GM23338 (cell line): ENCODE measurements around the gene DTX4. TPM values are rescaled to one million over a fixed set of nuclear protein-coding genes. Genes with fewer than 3 reads are reported as not detected.

Source experiments
- ATAC-seq: fragments of 200-7000 bp; cut with Tn5 transposase; 3 replicates; pipeline ENCODE4 v1.9.1; 2020
- DNase-seq: peaks from one replicate; pipeline ENCODE4 v3.0.0-alpha.2; 2015; ENCODE audit warnings: low spot score
- H2AFZ ChIP-seq: fragments of 200-600 bp; sonication (generic); 2 replicates; pipeline ENCODE4 v1.8.0; 2016; ENCODE audit warnings: antibody characterized with exemption, mild to moderate bottlenecking, moderate library complexity
- H3F3A ChIP-seq: fragments of 200-600 bp; sonication (generic); replicated peaks from 2 replicates; pipeline ENCODE4 v1.8.0; 2017; ENCODE audit warnings: antibody characterized with exemption, mixed run types, low read depth
- H3K27ac ChIP-seq: fragments of 200-600 bp; sonication (generic); 2 replicates; pipeline ENCODE4 v1.6.1; 2016; ENCODE audit warnings: low read depth
- H3K27me3 ChIP-seq: fragments of 200-600 bp; sonication (generic); 2 replicates; pipeline ENCODE4 v1.8.0; 2016; ENCODE audit warnings: mild to moderate bottlenecking, mixed run types, moderate library complexity; ENCODE audit not compliant: insufficient read depth
- H3K36me3 ChIP-seq: fragments of 200-600 bp; sonication (generic); 2 replicates; pipeline ENCODE4 v1.8.0; 2016; ENCODE audit warnings: mild to moderate bottlenecking; ENCODE audit not compliant: insufficient read depth
- H3K4me1 ChIP-seq: fragments of 200-600 bp; sonication (generic); 2 replicates; pipeline ENCODE4 v1.8.0; 2016; ENCODE audit warnings: mild to moderate bottlenecking, moderate library complexity; ENCODE audit not compliant: insufficient read depth
- H3K4me2 ChIP-seq: fragments of 200-600 bp; sonication (generic); 2 replicates; pipeline ENCODE4 v1.7.1; 2017; ENCODE audit warnings: mixed run types
- H3K4me3 ChIP-seq: fragments of 200-600 bp; sonication (generic); 2 replicates; pipeline ENCODE4 v1.6.1; 2016; ENCODE audit warnings: mixed run types
- H3K79me2 ChIP-seq: fragments of 200-600 bp; sonication (generic); replicated peaks from 2 replicates; pipeline ENCODE4 v1.8.0; 2017; ENCODE audit warnings: mild to moderate bottlenecking; ENCODE audit not compliant: insufficient read depth
- H3K9me2 ChIP-seq: fragments of 200-600 bp; sonication (generic); 2 replicates; pipeline ENCODE4 v1.8.0; 2017; ENCODE audit not compliant: insufficient read depth
- H4K20me1 ChIP-seq: fragments of 200-600 bp; sonication (generic); replicated peaks from 2 replicates; pipeline ENCODE4 v1.8.0; 2017; ENCODE audit warnings: mild to moderate bottlenecking; ENCODE audit not compliant: insufficient read depth
- H3K27ac Mint-ChIP-seq: 2 replicates; pipeline ENCODE4 v1.8.0; 2020; ENCODE audit warnings: inconsistent platforms, mild to moderate bottlenecking, moderate library complexity, mixed read lengths
- H3K27me3 Mint-ChIP-seq: 3 replicates; pipeline ENCODE4 v1.8.0; 2022; ENCODE audit warnings: low read depth, mild to moderate bottlenecking, moderate library complexity, mixed read lengths, inconsistent platforms; ENCODE audit not compliant: insufficient read depth, poor library complexity
- H3K36me3 Mint-ChIP-seq: 3 replicates; pipeline ENCODE4 v1.8.0; 2021; ENCODE audit warnings: low read depth, mild to moderate bottlenecking, inconsistent platforms, moderate library complexity, mixed read lengths
- H3K4me1 Mint-ChIP-seq: 3 replicates; pipeline ENCODE4 v1.8.0; 2020; ENCODE audit warnings: mild to moderate bottlenecking, inconsistent platforms, mixed read lengths
- H3K4me3 Mint-ChIP-seq: 3 replicates; pipeline ENCODE4 v1.8.0; 2021; ENCODE audit warnings: moderate library complexity, mild to moderate bottlenecking, inconsistent platforms, mixed read lengths
- H3K9me3 Mint-ChIP-seq: 3 replicates; pipeline ENCODE4 v1.8.0; 2020; ENCODE audit warnings: moderate library complexity, mild to moderate bottlenecking, inconsistent platforms, mixed read lengths
- ETS1 ChIP-seq: IDR thresholded peaks from 2 replicates; pipeline ENCODE4 v1.6.1; 2016; ENCODE audit warnings: antibody characterized with exemption
- EZH2 ChIP-seq: fragments of 200-600 bp; sonication (generic); IDR thresholded peaks from one replicate; pipeline ENCODE4 v1.8.0; 2017; ENCODE audit warnings: antibody characterized with exemption, mild to moderate bottlenecking, low read depth; ENCODE audit not compliant: unreplicated experiment
- EZH2phosphoT487 ChIP-seq: fragments of 200-600 bp; sonication (generic); IDR thresholded peaks from one replicate; pipeline ENCODE4 v1.8.1; 2018; ENCODE audit warnings: antibody characterized with exemption; ENCODE audit not compliant: unreplicated experiment
- JUNB ChIP-seq: IDR thresholded peaks from one replicate; pipeline ENCODE4 v1.6.1; 2016; ENCODE audit warnings: antibody characterized with exemption; ENCODE audit not compliant: unreplicated experiment
- NANOG ChIP-seq: IDR thresholded peaks from 2 replicates; pipeline ENCODE4 v1.6.1; 2016; ENCODE audit warnings: antibody characterized with exemption, borderline replicate concordance
- ZNF114 ChIP-seq: fragments of 250-450 bp; sonication (Bioruptor Pico); IDR thresholded peaks from 2 replicates; pipeline ENCODE4 v1.5.0; 2020; ENCODE audit warnings: mild to moderate bottlenecking, moderate library complexity
- ZNF331 ChIP-seq: fragments of 250-450 bp; sonication (Bioruptor Pico); IDR thresholded peaks from 2 replicates; pipeline ENCODE4 v1.5.0; 2020; ENCODE audit warnings: low read depth, mild to moderate bottlenecking, moderate library complexity
- ZNF462 ChIP-seq: fragments of 250-450 bp; sonication (Bioruptor Pico); IDR thresholded peaks from 2 replicates; pipeline ENCODE4 v1.5.0; 2020; ENCODE audit warnings: mild to moderate bottlenecking, moderate library complexity
- polyA plus RNA-seq: library from polyadenylated mRNA; unstranded; fragments of >200 nt; fragmentation: Nextera tagmentation; extraction: Ambion mirVana; gene quantifications from 2 replicates; pipeline ENCODE4 v1.2.1, GENCODE V29; 2016
- total RNA-seq: library from RNA; depleted of rRNA; stranded (reverse); fragments of >200 nt; shearing (Covaris generic); gene quantifications from 2 replicates; pipeline ENCODE4 v1.2.3, GENCODE V29; 2014
- TF ChIP-seq, protein P1 (sequence below): IDR thresholded peaks from one replicate; pipeline ENCODE4 v1.6.1; 2018; ENCODE audit warnings: antibody characterized with exemption; ENCODE audit not compliant: unreplicated experiment
- TF ChIP-seq, protein P2 (sequence below), 2 experiments: fragments of 200-600 bp in 1 of 2; sonication (generic) in 1 of 2; conservative IDR thresholded peaks; 2 replicates each; pipeline versions ENCODE4 v1.5.1 to v1.6.1; 2016 to 2017; ENCODE audit warnings: antibody characterized with exemption in 2 of 2, low read depth in 2 of 2, mild to moderate bottlenecking in 2 of 2, moderate library complexity in 1 of 2

DTX4 gene
- total and polyA plus RNA-seq, 2 experiments from 2014 or later, result 4.2 to 14.7 TPM

DNA sequence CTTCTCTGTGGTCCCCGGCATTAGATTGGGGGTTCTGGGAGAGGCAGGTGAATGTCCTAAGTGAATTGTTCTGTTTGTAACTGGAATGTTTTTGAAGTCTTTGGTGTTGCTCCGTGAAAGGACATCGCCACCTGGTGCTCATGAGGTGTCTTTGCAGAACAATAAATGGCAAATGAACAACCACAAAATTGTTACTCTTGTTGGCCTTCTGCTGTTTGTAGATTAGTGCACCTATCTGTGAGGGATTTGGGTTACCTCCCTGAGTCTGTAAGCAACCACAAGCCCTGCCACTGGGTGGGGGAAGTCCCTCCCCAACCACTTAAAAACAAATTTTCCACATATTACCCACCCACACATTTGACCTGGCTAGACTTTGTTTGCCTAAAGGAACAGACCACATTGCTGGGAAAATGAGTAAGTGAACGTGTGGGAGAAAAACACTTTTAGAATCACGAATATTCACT lies 36.1 kb downstream of the DTX4 start (continued):
- no peak for TF ChIP-seq ZNF462 (CRISPR knock-in tag)

DNA sequence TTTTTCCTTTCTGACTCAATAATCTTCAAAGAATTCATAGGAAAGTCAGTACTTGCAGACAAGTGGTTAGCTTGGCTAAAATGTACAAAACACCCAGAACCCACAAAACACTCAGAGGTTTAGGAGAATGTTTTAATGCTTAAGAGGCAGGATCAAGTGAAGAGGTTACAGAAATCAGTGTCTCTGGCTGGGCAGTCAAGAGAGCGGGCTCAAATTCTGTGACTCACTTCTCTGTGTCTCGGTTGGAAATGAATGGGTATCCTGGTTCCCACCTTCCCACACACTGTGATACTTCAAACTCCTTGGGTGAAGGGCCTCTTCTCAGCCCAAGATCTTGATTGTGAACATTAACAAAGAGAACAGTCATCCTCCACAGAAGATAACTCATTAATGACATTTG lies 37.0 kb downstream of the DTX4 start:
- H3K36me3 ChIP-seq, result no peaks in the 10 kb centered on the region
- Mint-ChIP-seq H3K27ac (no peak overlapping the region), H3K4me1 (peaks cover 6% of the 10 kb centered on the region; the same call in 2 of the 3 replicates), H3K36me3 (peaks cover 28% of the 10 kb centered on the region), H3K9me3 (no peaks in the 10 kb centered on the region; the same call in 1 of the 3 replicates), H3K27me3 (peaks cover 13% of the 10 kb centered on the region), H3K4me3 (no peak overlapping the region)
- H3K4me2 ChIP-seq, result no peak overlapping the region
- H4K20me1 ChIP-seq, result no peaks in the 10 kb centered on the region; the same call in 1 of the 2 replicates
- no peaks in the 10 kb centered on the region for H3F3A ChIP-seq
- H3K27me3 ChIP-seq, result no peaks in the 10 kb centered on the region
- H3K4me3 ChIP-seq, result no peak overlapping the region
- DNase-seq (no peak), ATAC-seq (no peak)
- H3K4me1 ChIP-seq, result peaks cover 4% of the 10 kb centered on the region; the same call in 1 of the 2 replicates
- no peaks in the 10 kb centered on the region for H3K79me2 ChIP-seq
- no peak overlapping the region for H2AFZ ChIP-seq
- peaks cover 3% of the 10 kb centered on the region; the same call in 1 of the 2 replicates for H3K9me2 ChIP-seq
- no peak overlapping the region for H3K27ac ChIP-seq
- no peak for TF ChIP-seq ZNF114
- no peak for TF ChIP-seq EZH2
- no peak for TF ChIP-seq JUNB
- no peak for TF ChIP-seq ETS1
- TF ChIP-seq NANOG, result no peak
- TF ChIP-seq ZNF331 (CRISPR knock-in tag), result no peak
- TF ChIP-seq EZH2phosphoT487, result no peak
- TF ChIP-seq, protein P1, sequence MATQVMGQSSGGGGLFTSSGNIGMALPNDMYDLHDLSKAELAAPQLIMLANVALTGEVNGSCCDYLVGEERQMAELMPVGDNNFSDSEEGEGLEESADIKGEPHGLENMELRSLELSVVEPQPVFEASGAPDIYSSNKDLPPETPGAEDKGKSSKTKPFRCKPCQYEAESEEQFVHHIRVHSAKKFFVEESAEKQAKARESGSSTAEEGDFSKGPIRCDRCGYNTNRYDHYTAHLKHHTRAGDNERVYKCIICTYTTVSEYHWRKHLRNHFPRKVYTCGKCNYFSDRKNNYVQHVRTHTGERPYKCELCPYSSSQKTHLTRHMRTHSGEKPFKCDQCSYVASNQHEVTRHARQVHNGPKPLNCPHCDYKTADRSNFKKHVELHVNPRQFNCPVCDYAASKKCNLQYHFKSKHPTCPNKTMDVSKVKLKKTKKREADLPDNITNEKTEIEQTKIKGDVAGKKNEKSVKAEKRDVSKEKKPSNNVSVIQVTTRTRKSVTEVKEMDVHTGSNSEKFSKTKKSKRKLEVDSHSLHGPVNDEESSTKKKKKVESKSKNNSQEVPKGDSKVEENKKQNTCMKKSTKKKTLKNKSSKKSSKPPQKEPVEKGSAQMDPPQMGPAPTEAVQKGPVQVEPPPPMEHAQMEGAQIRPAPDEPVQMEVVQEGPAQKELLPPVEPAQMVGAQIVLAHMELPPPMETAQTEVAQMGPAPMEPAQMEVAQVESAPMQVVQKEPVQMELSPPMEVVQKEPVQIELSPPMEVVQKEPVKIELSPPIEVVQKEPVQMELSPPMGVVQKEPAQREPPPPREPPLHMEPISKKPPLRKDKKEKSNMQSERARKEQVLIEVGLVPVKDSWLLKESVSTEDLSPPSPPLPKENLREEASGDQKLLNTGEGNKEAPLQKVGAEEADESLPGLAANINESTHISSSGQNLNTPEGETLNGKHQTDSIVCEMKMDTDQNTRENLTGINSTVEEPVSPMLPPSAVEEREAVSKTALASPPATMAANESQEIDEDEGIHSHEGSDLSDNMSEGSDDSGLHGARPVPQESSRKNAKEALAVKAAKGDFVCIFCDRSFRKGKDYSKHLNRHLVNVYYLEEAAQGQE, result no peak
- TF ChIP-seq, protein P2, sequence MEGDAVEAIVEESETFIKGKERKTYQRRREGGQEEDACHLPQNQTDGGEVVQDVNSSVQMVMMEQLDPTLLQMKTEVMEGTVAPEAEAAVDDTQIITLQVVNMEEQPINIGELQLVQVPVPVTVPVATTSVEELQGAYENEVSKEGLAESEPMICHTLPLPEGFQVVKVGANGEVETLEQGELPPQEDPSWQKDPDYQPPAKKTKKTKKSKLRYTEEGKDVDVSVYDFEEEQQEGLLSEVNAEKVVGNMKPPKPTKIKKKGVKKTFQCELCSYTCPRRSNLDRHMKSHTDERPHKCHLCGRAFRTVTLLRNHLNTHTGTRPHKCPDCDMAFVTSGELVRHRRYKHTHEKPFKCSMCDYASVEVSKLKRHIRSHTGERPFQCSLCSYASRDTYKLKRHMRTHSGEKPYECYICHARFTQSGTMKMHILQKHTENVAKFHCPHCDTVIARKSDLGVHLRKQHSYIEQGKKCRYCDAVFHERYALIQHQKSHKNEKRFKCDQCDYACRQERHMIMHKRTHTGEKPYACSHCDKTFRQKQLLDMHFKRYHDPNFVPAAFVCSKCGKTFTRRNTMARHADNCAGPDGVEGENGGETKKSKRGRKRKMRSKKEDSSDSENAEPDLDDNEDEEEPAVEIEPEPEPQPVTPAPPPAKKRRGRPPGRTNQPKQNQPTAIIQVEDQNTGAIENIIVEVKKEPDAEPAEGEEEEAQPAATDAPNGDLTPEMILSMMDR (conservative IDR thresholded peaks at IDR 0.05; ENCODE audit: low read depth in 2 of 2), result no peak
